Activated naive CD8-positive, alpha-beta T cell treated with anti-CD3 and anti-CD28 coated beads, Interleukin-2, amount 50 U/mL, for 24 hours (primary cell): ENCODE data around the gene UBXN7.
"Not testable (repeated sequence)": the region's sequence is repeated elsewhere in the genome, so short reads cannot be mapped to it uniquely, and the experiment has no call there.

Source experiments
- ATAC-seq: fragments of 150-1000 bp; cut with Tn5 transposase; one replicate; pipeline ENCODE4 v1.10.0; 2021
- DNase-seq: peaks from one replicate; pipeline ENCODE4 v3.0.0; 2021
- H3K27ac Mint-ChIP-seq: one replicate; pipeline ENCODE4 v1.8.0; 2021; ENCODE audit warnings: mild to moderate bottlenecking, mixed read lengths
- H3K27me3 Mint-ChIP-seq: one replicate; pipeline ENCODE4 v1.8.0; 2021; ENCODE audit warnings: mixed read lengths
- H3K36me3 Mint-ChIP-seq: one replicate; pipeline ENCODE4 v1.8.0; 2021; ENCODE audit warnings: low read depth, mixed read lengths
- H3K4me1 Mint-ChIP-seq: one replicate; pipeline ENCODE4 v1.8.0; 2021; ENCODE audit warnings: mixed read lengths
- H3K4me3 Mint-ChIP-seq: one replicate; pipeline ENCODE4 v1.8.0; 2021; ENCODE audit warnings: mild to moderate bottlenecking, moderate library complexity, mixed read lengths
- H3K9me3 Mint-ChIP-seq: one replicate; pipeline ENCODE4 v1.8.0; 2021; ENCODE audit warnings: mixed read lengths

UBXN7 gene

DNA sequence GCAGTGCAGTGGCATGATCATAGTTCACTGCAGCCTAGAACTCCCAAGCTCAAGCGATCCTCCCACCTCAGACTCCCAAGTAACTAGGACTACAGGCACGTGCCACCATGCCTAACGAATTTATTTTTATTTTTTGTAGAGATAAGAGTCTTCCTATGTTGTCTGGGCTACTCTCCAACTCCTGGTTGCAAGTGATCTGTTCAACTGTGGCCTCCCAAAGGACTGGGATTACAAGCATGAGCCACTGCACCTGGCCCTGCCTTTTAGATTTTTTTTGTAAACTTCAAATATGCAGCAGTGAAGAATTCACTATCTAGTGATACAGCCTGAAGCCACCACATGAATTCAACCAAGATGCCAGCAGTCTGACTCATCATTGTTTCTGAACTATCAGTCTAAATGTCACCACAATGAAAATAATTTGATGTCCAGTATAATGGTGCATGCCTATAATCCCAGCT is 32.7 kb downstream of the UBXN7 start:
- H3K27me3 Mint-ChIP-seq = no peaks in the 10 kb centered on the region
- H3K36me3 Mint-ChIP-seq = peaks cover 22% of the 10 kb centered on the region
- ATAC-seq = peak; percentile 52
- H3K27ac Mint-ChIP-seq = no peak overlapping the region
- H3K4me1 Mint-ChIP-seq = peaks cover 5% of the 10 kb centered on the region
- DNase-seq = no peak
- no peak overlapping the region for H3K4me3 Mint-ChIP-seq
- H3K9me3 Mint-ChIP-seq = no peaks in the 10 kb centered on the region

DNA sequence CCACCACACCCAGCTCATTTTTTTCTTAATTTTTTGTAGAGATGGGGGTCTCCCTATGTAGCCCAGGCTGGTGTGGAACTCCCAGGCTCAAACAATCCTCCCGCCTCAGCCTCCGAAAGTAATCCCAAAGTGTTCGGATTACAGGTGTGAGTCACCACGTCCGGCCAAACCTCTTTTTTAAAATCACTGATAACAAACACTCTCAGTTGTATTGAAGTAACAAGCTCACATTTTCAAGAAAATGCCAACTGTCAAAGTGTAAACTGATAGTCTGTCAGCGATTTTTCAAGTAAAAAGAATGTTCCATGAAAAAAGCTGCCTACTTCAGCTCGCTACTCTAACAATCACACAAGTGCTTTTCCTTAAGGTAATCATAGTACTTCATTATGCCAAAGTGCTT is 33.4 kb downstream of the UBXN7 start:
- no peak for ATAC-seq
- H3K9me3 Mint-ChIP-seq = no peaks in the 10 kb centered on the region
- peaks cover 5% of the 10 kb centered on the region for H3K4me1 Mint-ChIP-seq
- peaks cover 22% of the 10 kb centered on the region for H3K36me3 Mint-ChIP-seq
- no peak for DNase-seq
- H3K27me3 Mint-ChIP-seq = no peaks in the 10 kb centered on the region
- H3K4me3 Mint-ChIP-seq = no peak overlapping the region
- H3K27ac Mint-ChIP-seq = no peak overlapping the region

DNA sequence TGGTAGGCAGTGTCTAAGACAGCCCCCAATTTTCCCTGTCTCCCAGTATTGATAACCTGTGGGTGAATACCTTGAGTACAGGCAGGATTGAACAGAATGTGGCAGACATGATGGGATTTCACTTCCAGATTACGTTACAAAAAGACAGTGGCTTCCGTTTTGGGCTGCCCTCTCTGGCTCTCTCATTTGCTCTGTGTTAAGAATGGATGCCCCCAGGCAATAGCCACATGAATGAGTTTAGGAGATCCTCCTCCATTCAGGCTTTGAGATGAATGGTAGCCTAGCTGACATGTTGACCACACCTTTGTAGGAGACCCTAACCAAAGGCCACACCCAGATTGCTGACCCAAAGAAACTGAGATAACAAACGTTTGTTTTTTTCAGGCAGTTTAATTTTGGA is 34.3 kb downstream of the UBXN7 start:
- no peaks in the 10 kb centered on the region for H3K27me3 Mint-ChIP-seq
- H3K4me1 Mint-ChIP-seq = peaks cover 5% of the 10 kb centered on the region
- H3K36me3 Mint-ChIP-seq = peaks cover 22% of the 10 kb centered on the region
- no peak overlapping the region for H3K27ac Mint-ChIP-seq
- no peak overlapping the region for H3K4me3 Mint-ChIP-seq
- DNase-seq (no peak), ATAC-seq (no peak)
- no peaks in the 10 kb centered on the region for H3K9me3 Mint-ChIP-seq

DNA sequence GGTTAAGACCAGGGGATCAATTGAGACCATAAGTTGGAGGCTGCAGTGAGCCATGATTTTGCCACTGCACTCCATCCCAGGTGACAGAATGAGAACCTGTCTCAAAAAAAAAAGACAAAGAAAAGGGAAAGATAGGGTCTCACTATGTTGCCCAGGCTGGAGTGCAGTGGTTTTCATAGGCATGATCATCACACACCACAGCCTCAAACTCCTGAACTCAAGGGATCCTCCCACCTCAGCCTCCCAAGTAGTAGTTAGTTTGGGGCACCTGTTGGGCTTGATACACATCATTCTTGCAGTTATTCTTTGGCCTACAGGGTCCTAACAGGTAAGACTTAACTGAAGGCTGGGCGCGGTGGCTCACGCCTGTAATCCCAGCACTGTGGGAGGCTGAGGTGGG is 42.1 kb downstream of the UBXN7 start:
- Mint-ChIP-seq H3K4me3 (no peak overlapping the region), H3K27me3 (no peaks in the 10 kb centered on the region), H3K27ac (no peak overlapping the region), H3K9me3 (peaks cover 17% of the 10 kb centered on the region), H3K4me1 (no peaks in the 10 kb centered on the region), H3K36me3 (peaks cover 58% of the 10 kb centered on the region)
- no peak for DNase-seq
- ATAC-seq = no peak

DNA sequence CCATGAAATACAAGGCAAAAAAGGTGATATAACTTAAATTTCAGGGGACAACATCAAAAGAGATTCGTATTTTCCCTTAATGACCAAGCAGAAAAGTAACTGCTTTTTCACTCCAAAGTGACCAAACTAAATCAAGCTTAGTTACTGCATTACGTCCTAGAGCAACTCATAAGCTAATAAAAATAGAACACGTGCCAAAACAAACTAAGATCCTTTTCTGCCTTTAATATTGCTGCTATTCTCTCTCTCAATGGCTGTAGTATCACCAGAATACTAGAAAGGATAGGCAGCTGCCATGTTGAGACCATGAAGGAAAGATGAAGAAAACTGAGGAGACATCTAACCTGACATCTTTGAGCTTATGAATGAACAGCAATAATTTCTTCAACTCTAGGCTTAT is 43.3 kb downstream of the UBXN7 start:
- ATAC-seq = no peak
- Mint-ChIP-seq H3K36me3 (peaks cover 66% of the 10 kb centered on the region), H3K27ac (no peak overlapping the region), H3K27me3 (no peaks in the 10 kb centered on the region), H3K4me3 (no peak overlapping the region), H3K9me3 (peaks cover 17% of the 10 kb centered on the region), H3K4me1 (peaks cover 3% of the 10 kb centered on the region)
- no peak for DNase-seq

DNA sequence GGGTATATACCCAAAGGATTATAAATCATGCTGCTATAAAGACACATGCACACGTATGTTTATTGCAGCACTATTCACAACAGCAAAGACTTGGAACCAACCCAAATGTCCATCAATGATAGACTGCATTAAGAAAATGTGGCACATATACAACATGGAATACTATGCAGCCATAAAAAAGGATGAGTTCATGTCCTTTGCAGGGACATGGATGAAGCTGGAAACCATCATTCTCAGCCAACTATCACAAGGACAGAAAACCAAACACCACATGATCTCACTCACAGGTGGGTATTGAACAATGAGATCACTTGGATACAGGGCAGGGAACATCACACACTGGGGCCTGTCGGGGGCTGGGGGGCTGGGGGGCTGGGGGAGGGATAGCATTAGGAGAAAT is 44.3 kb downstream of the UBXN7 start:
- not testable (repeated sequence) for H3K4me3 Mint-ChIP-seq, H3K27ac Mint-ChIP-seq, DNase-seq, ATAC-seq, H3K27me3 Mint-ChIP-seq, H3K4me1 Mint-ChIP-seq
- Mint-ChIP-seq H3K9me3 (peaks cover 17% of the 10 kb centered on the region), H3K36me3 (peaks cover 69% of the 10 kb centered on the region)

DNA sequence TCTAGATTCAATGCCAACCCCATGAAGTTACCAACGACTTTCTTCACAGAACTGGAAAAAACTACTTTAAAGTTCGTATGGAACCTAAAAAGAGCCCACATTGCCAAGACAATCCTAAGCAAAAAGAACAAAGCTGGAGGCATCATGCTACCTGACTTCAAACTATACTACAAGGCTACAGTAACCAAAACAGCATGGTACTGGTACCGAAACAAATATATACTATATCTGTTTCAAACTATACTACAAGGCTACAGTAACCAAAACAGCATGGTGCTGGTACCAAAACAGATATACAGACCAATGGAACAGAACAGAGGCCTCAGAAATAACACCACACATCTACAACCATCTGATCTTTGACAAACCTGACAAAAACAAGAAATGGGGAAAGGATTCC is 45.4 kb downstream of the UBXN7 start:
- Mint-ChIP-seq H3K36me3 (peaks cover 65% of the 10 kb centered on the region), H3K9me3 (peaks cover 17% of the 10 kb centered on the region)
- not testable (repeated sequence) for DNase-seq, H3K4me1 Mint-ChIP-seq, ATAC-seq, H3K27ac Mint-ChIP-seq, H3K27me3 Mint-ChIP-seq, H3K4me3 Mint-ChIP-seq

DNA sequence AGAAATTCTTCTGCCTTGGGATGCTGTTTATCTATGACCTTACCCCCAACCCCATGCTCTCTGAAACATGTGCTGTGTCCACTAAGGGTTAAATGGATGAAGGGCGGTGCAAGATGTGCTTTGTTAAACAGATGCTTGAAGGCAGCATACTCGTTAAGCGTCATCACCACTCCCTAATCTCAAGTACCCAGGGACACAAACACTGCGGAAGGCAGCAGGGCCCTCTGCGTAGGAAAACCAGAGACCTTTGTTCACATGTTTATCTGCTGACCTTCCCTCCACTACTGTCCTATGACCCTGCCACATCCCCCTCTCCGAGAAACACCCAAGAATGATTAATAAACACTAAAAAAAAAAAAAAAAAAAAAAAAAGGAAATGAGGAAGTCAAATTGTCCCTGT is 46.2 kb downstream of the UBXN7 start:
- H3K4me3 Mint-ChIP-seq, H3K27ac Mint-ChIP-seq, H3K27me3 Mint-ChIP-seq, H3K4me1 Mint-ChIP-seq, ATAC-seq, DNase-seq: not testable (repeated sequence)
- Mint-ChIP-seq H3K9me3 (peaks cover 17% of the 10 kb centered on the region), H3K36me3 (peaks cover 67% of the 10 kb centered on the region)

DNA sequence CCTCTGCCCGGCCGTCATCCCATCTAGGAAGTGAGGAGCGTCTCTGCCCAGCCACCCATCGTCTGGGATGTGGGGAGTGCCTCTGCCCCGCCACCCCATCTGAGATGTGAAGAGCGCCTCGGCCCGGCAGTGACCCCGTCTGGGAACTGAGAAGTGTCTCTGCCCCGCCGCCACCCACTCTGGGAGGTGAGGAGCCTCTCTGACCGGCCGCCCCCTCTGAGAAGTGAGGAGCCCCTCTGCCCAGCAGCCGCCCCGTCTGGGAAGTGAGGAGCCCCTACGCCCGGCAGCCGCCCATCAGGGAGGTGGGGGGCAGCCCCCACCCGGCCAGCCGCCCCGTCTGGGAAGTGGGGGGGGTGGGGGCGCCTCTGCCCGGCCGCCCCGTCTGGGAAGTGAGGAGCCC is 46.8 kb downstream of the UBXN7 start:
- not testable (repeated sequence) for H3K4me3 Mint-ChIP-seq, DNase-seq, H3K27me3 Mint-ChIP-seq, H3K4me1 Mint-ChIP-seq, ATAC-seq, H3K27ac Mint-ChIP-seq
- H3K9me3 Mint-ChIP-seq = peaks cover 17% of the 10 kb centered on the region
- H3K36me3 Mint-ChIP-seq = peaks cover 61% of the 10 kb centered on the region

DNA sequence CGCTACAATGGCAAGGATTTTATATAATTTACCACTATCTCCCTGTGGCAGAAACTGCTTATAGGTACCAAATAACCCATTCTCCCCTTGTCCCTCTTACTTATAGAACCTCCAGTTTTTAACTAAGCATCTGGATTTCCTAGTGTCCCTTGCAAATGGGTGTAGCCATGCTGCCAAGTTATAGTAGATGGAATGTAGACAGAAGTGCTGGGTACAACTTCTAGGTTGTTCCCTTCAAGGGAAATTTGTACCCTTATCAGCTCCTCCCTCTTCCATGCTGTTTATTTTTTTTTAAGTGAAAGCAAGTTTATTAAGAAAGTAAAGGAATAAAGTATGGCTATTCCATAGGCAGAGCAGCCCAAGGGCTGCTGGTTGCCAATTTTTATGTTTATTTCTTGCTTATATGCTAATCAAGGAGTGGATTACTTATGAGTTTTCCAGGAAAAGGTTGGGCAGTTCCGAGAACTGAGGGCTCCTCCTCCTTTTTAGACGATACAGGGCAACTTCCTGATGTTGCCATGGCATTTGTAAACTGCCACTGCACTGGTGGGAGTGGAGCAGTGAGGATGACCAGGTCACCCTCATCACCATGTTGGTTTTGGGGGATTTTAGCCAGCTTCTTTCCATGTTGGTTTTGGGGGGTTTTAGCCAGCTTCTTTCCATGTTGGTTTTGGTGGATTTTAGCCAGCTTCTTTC is 53.9 kb downstream of the UBXN7 start:
- Mint-ChIP-seq H3K36me3 (peaks cover 26% of the 10 kb centered on the region), H3K27me3 (no peaks in the 10 kb centered on the region), H3K4me3 (no peak overlapping the region), H3K4me1 (peaks cover under 1% of the 10 kb centered on the region), H3K9me3 (no peaks in the 10 kb centered on the region), H3K27ac (no peak overlapping the region)
- ATAC-seq (no peak), DNase-seq (no peak)

DNA sequence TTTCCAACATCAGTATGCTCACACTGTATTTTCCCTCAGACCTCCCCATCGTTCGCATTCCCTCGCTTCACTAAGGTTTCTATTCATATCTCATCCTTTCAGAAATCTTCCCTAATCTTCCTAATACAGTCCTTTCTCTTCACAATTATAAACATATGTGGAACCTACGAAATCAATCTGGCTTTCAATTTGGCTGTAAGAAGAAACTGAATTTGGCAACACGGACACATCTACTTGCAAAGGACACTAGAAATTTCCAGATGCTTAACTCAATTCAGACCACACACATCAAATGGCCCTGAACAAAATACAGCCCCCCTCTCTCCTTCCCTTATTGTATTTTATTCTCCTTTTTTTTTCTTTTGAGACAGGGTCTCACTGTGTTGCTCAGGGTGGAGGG is 54.9 kb downstream of the UBXN7 start:
- Mint-ChIP-seq H3K27me3 (no peaks in the 10 kb centered on the region), H3K9me3 (no peaks in the 10 kb centered on the region), H3K27ac (no peak overlapping the region), H3K36me3 (peaks cover 26% of the 10 kb centered on the region), H3K4me3 (no peak overlapping the region), H3K4me1 (no peaks in the 10 kb centered on the region)
- ATAC-seq (no peak), DNase-seq (no peak)

DNA sequence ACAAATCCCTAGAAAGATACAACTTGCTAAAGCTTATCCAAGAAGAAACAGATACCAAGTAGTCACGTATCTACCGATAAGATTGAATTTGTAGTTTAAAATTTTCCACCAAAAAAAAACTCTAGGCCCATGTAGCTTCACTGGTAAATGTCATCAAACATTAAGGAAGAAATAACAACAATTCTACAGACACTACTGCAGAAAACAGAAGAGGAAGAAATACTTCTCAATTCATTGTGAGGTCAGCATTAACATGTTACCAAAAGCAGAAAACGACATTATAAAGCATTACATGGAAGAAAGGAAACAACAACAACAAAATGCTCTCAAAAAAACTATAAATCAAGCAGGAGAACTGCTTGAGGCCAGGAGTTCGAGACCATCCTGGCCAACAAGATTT is 66.5 kb downstream of the UBXN7 start:
- H3K9me3 Mint-ChIP-seq = no peaks in the 10 kb centered on the region
- H3K27ac Mint-ChIP-seq = no peak overlapping the region
- peaks cover 18% of the 10 kb centered on the region for H3K36me3 Mint-ChIP-seq
- peaks cover 4% of the 10 kb centered on the region for H3K4me1 Mint-ChIP-seq
- H3K27me3 Mint-ChIP-seq = no peaks in the 10 kb centered on the region
- H3K4me3 Mint-ChIP-seq = no peak overlapping the region
- ATAC-seq (no peak), DNase-seq (no peak)

DNA sequence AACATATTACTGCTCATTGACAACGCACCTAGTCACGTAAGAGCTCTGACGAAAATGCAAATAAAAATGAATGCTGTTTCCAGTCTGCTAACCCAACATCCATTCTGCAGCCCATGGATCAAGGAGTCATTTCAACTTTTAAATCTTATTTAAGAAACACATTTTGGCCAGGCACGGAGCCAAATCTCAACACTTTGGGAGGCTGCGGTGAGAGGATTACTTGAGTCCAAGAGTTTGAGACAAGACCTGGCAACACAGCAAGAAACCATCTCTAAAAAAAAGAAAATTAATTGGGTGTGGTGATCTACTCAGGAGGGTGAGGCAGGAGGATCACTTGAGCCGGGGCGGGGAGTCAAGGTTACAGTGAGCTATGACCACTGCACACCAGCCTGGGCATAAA is 71.6 kb downstream of the UBXN7 start:
- ATAC-seq (no peak), DNase-seq (no peak)
- no peak overlapping the region for H3K27ac Mint-ChIP-seq
- H3K9me3 Mint-ChIP-seq = no peaks in the 10 kb centered on the region
- H3K36me3 Mint-ChIP-seq = peaks cover 32% of the 10 kb centered on the region
- H3K27me3 Mint-ChIP-seq = no peaks in the 10 kb centered on the region
- H3K4me3 Mint-ChIP-seq = no peak overlapping the region
- no peaks in the 10 kb centered on the region for H3K4me1 Mint-ChIP-seq

DNA sequence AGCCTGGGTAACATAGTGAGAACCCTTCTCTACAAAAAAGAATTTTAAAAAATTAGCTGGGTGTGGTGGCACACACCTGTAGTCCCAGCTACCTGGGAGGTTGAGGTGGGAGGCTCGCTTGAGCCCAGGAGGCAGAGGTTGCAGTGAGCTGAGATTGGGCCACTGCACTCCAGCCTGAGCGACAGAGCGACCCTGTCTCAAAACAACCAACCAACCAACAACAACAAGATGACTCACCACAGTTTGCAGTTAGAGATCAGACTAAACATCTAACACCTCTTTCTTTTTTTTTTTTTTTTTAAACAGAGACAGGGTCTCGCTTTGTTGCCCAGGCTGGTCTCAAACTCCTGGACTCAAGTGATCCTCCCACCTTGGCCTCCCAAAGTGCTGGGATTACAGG is 73.7 kb downstream of the UBXN7 start:
- H3K4me3 Mint-ChIP-seq, ATAC-seq, H3K27me3 Mint-ChIP-seq, DNase-seq, H3K9me3 Mint-ChIP-seq, H3K4me1 Mint-ChIP-seq, H3K27ac Mint-ChIP-seq: not testable (repeated sequence)
- peaks cover 39% of the 10 kb centered on the region for H3K36me3 Mint-ChIP-seq

DNA sequence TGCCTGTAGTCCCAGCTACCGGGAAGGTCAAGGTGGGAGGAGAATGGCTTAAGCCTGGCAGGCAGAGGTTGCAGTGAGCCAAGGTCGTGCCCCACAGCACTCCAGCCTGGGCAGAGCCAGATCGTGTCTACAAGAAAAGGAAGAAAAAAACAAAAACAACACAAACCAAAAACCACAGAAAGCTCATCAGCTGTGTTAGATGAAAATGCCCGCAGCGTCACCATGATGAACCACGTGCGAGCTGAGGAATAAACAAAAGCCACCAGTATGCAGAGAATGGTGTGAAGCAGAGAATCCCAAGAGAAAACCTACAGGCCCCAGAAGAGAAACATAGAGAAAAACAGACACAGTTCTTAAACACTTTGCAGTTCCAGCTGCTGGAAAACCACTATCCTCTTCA is 74.3 kb downstream of the UBXN7 start:
- no peak overlapping the region for H3K27ac Mint-ChIP-seq
- DNase-seq (no peak), ATAC-seq (no peak)
- H3K9me3 Mint-ChIP-seq = no peaks in the 10 kb centered on the region
- H3K4me3 Mint-ChIP-seq = no peak overlapping the region
- peaks cover 39% of the 10 kb centered on the region for H3K36me3 Mint-ChIP-seq
- H3K27me3 Mint-ChIP-seq = no peaks in the 10 kb centered on the region
- H3K4me1 Mint-ChIP-seq = no peaks in the 10 kb centered on the region

DNA sequence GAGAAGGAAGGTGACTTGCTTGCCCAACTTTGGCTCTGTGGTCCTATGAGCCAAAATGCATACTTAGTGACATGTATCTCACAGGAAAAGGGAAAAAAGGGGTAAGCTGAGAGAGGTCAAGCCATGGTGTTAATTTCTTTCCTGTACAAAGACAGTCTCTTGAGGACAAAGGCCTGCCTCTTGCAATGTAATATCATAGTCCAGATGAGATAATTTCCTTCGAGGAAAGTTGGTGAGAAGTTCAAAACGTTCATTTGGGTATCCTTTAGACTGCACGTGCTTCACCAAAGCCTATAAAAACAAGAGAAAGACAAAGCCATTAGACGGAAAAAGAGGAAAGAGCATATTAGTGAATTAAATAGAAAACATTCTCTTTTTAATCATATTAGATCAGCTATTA is 75.7 kb downstream of the UBXN7 start:
- H3K27ac Mint-ChIP-seq = no peak overlapping the region
- H3K27me3 Mint-ChIP-seq = no peaks in the 10 kb centered on the region
- H3K4me1 Mint-ChIP-seq = no peaks in the 10 kb centered on the region
- no peak overlapping the region for H3K4me3 Mint-ChIP-seq
- no peaks in the 10 kb centered on the region for H3K9me3 Mint-ChIP-seq
- DNase-seq (no peak), ATAC-seq (no peak)
- H3K36me3 Mint-ChIP-seq = peaks cover 34% of the 10 kb centered on the region
